ENCODE data around the gene HSPG2. TPM values are rescaled to one million over a fixed set of nuclear protein-coding genes. Genes with fewer than 3 reads are reported as not detected.

HSPG2 gene
- total RNA-seq, 1 donor from 2014 or later: 656 TPM

- peaks cover 10% of the 10 kb centered on the region for H3K27me3 Mint-ChIP-seq
- H3K9me3 Mint-ChIP-seq (ENCODE audit: low read depth): no peaks in the 10 kb centered on the region
- H3K27ac Mint-ChIP-seq: peak overlapping the region; percentile 39
- H3K4me1 Mint-ChIP-seq (ENCODE audit: low read depth): peaks cover 3% of the 10 kb centered on the region
- peak overlapping the region; percentile 48 for H3K4me3 Mint-ChIP-seq (ENCODE audit: low read depth)
- TF ChIP-seq, protein P1, sequence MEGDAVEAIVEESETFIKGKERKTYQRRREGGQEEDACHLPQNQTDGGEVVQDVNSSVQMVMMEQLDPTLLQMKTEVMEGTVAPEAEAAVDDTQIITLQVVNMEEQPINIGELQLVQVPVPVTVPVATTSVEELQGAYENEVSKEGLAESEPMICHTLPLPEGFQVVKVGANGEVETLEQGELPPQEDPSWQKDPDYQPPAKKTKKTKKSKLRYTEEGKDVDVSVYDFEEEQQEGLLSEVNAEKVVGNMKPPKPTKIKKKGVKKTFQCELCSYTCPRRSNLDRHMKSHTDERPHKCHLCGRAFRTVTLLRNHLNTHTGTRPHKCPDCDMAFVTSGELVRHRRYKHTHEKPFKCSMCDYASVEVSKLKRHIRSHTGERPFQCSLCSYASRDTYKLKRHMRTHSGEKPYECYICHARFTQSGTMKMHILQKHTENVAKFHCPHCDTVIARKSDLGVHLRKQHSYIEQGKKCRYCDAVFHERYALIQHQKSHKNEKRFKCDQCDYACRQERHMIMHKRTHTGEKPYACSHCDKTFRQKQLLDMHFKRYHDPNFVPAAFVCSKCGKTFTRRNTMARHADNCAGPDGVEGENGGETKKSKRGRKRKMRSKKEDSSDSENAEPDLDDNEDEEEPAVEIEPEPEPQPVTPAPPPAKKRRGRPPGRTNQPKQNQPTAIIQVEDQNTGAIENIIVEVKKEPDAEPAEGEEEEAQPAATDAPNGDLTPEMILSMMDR (IDR thresholded peaks at IDR 0.05; ENCODE audit: unreplicated experiment): no peak
- H3K36me3 Mint-ChIP-seq (ENCODE audit: insufficient read depth): peaks cover 10% of the 10 kb centered on the region
- no peak for DNase-seq (ENCODE audit: low spot score, unreplicated experiment)
Measured at GRCh38 chr1:21814981-21815582, 122.0 kb downstream of the HSPG2 start.

DNA sequence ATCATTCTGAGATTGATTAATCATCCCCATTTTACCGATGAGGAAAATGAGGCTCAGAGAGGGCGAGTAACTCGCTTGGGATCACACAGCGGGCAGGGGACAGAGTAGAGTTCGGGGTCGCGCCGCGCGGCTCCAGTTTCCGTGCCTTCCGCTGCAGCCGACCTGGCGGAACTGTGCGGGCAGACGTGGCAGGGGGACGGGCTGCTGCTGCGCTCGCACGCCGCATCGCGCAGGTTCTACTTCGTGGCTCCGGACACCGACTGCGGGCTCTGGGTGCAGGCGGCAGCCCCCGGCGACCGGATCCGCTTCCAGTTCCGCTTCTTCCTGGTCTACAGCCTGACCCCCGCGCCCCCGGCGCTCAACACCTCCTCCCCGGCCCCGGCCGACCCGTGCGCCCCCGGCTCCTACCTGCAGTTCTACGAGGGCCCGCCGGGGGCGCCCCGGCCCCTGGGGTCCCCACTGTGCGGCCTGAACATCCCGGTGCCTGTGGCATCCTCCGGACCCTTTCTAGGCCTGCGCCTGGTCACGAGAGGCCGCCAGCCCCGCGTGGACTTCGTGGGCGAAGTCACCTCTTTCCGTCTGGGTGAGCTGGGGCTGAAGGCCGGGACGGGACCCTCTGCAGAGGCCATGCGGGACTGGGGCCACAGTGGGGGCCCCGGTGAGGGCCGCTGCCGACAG is 122.7 kb downstream of the HSPG2 start:
- Mint-ChIP-seq H3K4me3 (ENCODE audit: low read depth) (peak overlapping the region; percentile 70), H3K27ac (peak overlapping the region; percentile 29), H3K9me3 (ENCODE audit: low read depth) (no peaks in the 10 kb centered on the region), H3K27me3 (peaks cover 10% of the 10 kb centered on the region), H3K36me3 (ENCODE audit: insufficient read depth) (peaks cover 5% of the 10 kb centered on the region), H3K4me1 (ENCODE audit: low read depth) (peaks cover 3% of the 10 kb centered on the region)
- TF ChIP-seq, protein P1 (IDR thresholded peaks at IDR 0.05; ENCODE audit: unreplicated experiment): peak; percentile 86
- DNase-seq (ENCODE audit: low spot score, unreplicated experiment): peak; percentile 60

DNA sequence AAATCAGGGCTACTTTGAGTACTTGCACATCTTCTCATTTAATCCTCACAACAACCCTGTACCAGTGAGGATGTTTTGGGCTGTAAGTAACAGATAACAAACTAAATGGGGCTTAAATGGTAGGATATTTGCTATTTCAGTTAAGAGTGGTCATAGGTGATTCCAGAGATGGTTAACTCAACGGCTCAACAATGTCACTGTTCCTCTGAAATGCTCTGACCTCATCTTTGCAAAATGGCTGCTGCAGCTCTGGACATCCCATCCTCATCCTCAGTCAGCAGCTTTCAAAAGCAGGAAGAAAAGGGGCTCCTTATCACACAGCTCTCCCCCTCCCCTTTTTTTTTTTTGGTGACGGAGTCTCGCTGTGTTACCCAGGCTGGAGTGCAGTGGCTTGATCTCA is 123.6 kb downstream of the HSPG2 start:
- DNase-seq (ENCODE audit: low spot score, unreplicated experiment): no peak
- TF ChIP-seq, protein P1 (IDR thresholded peaks at IDR 0.05; ENCODE audit: unreplicated experiment): no peak
- Mint-ChIP-seq H3K4me1 (ENCODE audit: low read depth) (peaks cover 3% of the 10 kb centered on the region), H3K9me3 (ENCODE audit: low read depth) (no peaks in the 10 kb centered on the region), H3K36me3 (ENCODE audit: insufficient read depth) (peaks cover 3% of the 10 kb centered on the region), H3K27ac (no peak overlapping the region), H3K4me3 (ENCODE audit: low read depth) (no peak overlapping the region), H3K27me3 (peaks cover 10% of the 10 kb centered on the region)

DNA sequence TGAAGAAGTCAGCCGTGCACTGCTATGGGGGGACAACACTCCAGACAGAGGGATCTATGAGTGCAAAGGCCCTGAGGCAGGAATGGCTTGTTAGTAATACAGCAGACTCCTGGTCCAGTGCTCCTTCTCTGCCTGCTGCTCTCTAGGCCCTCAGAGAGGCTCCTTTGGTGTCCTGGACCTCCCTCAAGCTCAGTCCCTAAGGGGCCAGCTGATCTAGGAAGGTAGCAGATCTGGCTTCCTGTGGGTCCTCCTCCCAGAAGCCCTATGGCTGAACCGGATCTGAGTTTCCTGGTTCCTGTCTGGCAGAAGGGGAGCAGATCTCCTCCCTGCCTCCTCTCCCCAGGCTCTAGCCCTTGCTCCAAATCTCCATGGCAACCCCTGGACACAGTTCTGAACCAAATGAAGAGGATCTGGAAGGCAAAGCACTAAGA is 125.2 kb downstream of the HSPG2 start, which contains the start of gene LDLRAD2:
Gene LDLRAD2 (plus strand): TSS at position 391 of the 431 bp plus-strand sequence. CDS start 187 bp downstream, outside the sequence.
- Mint-ChIP-seq H3K36me3 (ENCODE audit: insufficient read depth) (no peaks in the 10 kb centered on the region), H3K4me3 (ENCODE audit: low read depth) (peak within 1 kb of the TSS; percentile 27), H3K27me3 (peaks cover 10% of the 10 kb centered on the region), H3K9me3 (ENCODE audit: low read depth) (no peaks in the 10 kb centered on the region), H3K27ac (no peak within 1 kb of the TSS), H3K4me1 (ENCODE audit: low read depth) (peaks cover 3% of the 10 kb centered on the region)
- DNase-seq (ENCODE audit: low spot score, unreplicated experiment): no peak
- TF ChIP-seq, protein P1 (IDR thresholded peaks at IDR 0.05; ENCODE audit: unreplicated experiment): no peak

- no peaks in the 10 kb centered on the region for H3K36me3 Mint-ChIP-seq (ENCODE audit: insufficient read depth)
- H3K9me3 Mint-ChIP-seq (ENCODE audit: low read depth): no peaks in the 10 kb centered on the region
- TF ChIP-seq, protein P1 (IDR thresholded peaks at IDR 0.05; ENCODE audit: unreplicated experiment): no peak
- no peak overlapping the region for H3K4me3 Mint-ChIP-seq (ENCODE audit: low read depth)
- no peaks in the 10 kb centered on the region for H3K4me1 Mint-ChIP-seq (ENCODE audit: low read depth)
- no peaks in the 10 kb centered on the region for H3K27me3 Mint-ChIP-seq
- no peak for DNase-seq (ENCODE audit: low spot score, unreplicated experiment)
- no peak overlapping the region for H3K27ac Mint-ChIP-seq
Measured at GRCh38 chr1:21804536-21804935, 132.6 kb downstream of the HSPG2 start.
